Measurements from ENCODE around the gene BCDIN3D.
"Not testable (repeated sequence)": the region's sequence is repeated elsewhere in the genome, so short reads cannot be mapped to it uniquely, and the experiment has no call there.

BCDIN3D gene

DNA sequence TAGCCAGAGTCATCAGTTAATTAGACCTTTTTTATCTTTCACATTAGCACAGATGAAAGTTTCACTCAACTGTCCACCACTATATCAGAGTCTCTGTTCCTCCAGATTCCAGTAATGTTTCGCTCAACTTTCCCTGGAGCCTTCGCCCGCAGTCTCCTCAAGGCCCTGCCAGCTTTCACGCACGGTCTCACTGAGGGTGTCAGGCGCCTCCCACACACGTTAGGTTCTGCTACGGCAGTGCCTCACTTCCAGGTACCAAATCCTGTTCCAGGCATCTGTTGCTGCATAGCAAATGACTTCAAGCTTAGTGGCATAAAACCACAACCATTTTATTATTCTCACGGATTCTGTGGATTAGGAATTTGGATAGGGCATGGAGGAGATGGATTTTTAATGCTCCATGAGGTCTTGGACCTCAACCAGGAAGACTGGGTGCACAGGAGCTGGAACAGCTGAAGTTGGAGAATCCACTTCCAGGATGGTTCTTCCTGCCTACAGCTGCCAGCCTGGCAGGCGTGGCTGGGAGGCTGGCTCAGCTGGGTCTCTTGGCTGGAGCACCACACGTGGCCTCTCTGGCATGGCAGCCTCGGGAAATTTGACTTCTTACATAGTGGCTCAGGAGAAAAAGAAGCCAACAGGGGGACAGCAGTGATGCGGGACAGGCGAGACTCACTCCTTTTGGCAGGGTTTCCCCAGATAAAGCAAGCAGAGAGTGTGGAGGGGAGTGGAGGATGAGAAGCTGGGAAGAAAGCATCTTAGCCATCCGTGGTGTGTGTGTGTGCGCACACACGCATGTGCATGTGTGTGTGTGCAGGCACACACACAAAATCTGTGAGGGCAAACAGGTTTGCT is 21.3 kb upstream of the BCDIN3D start:
- peak in 5 of 56 donors; percentile 15 to 56 (median 31) for DNase-seq

DNA sequence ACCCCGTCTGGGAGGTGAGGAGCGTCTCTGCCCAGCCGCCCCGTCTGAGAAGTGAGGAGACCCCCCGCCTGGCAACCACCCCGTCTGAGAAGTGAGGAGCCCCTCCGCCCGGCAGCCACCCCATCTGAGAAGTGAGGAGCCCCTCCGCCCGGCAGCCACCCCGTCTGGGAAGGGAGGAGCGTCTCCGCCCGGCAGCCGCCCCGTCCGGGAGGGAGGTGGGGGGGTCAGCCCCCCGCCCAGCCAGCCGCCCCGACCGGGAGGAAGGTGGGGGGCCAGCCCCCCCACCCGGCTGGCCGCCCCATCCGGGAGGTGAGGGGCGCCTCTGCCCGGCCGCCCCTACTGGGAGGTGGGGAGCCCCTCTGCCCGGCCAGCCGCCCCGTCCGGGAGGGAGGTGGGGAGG is 18.0 kb upstream of the BCDIN3D start:
- DNase-seq = not testable (repeated sequence)

DNA sequence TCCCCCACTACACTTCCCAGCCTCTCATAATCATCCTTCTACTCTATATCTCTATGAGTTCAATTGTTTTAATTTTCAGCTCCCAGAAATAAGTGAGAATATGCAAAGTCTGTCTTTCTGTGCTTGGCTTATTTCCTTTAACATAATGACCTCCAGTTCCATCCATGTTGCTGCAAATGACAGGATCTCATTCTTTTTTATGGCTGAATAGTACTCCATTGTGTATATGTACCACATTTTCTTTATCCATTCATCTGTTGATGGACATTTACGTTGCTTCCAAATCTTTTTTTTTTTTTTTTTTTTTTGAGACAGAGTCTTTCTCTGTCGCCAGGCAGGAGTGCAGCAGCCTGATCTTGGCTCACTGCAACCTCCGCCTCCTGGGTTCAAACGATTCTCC is 13.0 kb upstream of the BCDIN3D start:
- DNase-seq = not testable (repeated sequence)

DNA sequence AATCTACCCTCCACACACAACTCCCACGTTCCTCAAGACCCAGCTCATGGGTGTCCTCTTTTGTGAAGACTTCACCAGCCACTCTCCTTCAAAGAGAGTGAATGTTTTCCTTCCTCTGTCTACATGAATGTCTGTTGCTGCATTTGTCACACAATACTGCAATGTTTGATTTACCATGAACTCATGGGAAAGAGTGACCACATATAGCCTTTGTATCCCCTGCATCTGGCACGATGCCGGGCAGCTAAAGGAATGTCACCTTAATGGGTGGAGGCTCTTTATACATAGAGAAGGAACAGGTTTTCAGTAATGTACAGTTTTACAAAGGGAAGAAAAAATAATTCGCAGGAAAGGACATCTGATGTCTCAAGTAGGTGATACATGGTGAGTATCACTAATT is 12.1 kb upstream of the BCDIN3D start:
- no peak for DNase-seq

DNA sequence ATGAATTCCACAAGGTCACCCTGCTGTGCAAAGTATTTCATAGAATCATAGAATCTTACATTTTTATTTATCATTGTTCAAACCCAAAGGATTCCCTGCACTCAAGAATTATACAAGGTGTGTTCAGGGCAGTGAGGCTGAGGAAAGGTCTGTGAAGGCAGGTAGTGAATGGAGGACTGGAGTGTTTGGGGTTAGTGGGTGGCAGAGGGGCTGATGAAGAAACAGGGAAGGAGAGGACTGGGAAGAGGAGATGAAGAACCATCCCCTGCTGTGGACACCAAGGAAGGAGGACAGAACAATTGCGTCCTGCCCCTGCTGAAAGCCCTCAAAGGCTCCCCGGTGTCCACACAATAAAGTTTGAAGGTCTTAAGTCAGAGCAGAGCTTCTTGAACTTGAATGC is 10.8 kb upstream of the BCDIN3D start:
- DNase-seq = no peak

DNA sequence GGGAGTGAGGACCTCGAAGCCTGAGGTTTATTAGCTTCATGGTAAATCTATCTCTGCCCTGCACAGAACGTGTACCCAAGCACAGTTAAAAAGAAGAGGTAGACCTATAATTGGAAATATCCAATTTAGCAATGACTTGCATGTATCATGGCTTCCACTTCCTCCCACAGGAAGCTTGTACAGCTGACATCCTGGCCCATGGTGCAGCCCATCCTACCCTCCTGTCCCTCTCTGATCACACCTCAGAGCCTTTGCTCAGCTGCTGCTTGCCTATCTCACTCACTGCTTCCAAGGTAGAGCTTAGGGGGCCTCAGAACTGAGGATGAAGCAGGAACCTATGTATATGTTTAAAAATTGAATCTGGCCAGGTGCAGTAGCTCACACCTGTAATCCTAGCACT is 4.3 kb upstream of the BCDIN3D start:
- no peak for DNase-seq

DNA sequence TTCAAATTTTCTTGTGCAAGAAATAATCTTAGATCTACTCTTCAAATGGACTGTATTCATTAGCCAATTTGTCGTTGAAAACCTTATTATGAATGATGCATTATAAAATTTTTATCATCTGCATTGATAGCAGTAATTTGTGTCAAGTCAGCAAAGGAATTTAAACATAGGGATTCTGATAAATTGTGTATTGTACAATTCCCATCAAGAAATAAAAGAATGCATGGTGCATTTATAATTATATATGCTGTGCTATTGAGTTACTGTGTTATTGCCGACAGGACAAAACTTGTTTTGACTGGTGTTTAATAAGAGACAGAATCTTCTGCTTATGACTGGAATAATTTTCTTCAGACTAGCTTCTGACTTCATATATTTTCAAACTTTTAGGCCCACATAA is 3.1 kb upstream of the BCDIN3D start:
- DNase-seq = no peak

DNA sequence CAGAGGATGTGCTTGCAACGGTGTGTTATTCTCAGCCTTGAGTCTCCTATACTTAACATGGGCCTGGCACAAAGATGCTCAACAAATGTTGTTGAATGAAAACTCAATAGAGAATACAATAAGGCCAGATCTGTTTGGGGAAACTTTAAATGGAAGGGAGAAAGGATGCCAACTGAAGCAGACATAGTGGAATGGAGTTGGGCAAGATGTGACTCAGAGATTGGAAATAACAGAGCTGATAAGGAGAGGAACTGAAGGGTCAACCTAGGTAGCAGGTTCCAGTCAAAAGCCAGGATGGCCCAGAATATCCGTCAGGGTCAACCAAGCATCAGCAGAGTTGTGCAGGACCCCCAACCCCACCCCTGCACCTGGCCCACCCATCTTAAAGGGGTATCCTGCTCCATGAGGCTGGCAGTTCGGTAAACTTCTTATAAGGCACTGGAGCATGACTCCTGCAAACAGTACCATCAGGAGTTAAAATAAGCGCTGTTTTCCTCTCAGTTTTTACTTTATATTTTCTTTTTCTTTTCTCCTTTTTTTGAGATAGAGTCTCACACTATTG is 1.1 kb upstream of the BCDIN3D start:
- DNase-seq = no peak

DNA sequence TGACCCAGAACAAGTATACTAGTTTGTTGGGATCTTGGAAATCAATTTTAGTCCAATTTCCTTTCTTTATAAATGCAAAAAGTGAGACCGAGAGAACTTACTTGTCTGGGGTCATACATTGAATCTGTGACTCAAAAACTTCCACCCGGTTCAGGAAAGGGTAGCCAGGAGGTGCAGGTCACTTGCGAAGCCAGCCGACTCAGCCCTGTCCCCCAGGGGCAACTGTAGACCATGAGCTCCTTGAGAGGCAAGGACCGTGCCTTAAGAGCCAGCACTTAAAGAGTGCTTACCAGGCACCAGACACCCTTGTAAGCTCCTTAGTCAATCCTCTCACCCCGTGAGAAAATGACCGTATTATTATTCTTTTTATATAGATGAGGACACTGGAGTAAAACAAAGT is 505 bp upstream of the BCDIN3D start:
- DNase-seq = no peak

DNA sequence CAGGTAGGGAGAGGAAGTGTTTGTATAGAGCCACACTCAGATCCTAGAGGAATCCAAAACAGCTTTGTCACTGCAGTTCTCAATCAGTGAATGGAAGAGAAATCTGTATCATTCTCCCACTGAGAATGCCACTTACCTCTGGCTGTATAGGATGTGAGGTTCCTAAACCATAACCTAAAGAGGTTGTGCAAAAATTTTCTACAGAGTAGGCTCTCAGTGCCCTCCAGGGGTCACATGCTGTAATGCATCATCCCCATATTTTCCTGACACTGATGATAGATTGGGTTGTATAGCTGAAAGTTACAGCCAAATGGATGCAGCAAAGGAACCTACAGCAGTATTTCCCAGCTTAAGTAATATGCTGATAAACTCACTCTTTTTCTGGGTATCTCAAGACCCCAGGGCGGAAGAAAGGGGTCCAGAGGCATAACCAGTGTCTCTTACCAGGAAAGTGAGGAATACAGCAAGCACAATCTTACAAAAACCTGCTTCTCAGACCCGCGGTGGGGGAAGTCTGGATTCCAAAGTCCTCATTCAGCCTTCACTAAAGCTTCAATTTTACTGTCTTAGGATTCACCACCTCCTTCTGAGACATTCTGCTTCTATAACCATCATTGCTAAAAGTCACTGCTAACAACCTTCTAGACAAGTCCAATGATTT is 3.8 kb downstream of the BCDIN3D start:
- peak in 10 of 56 donors; percentile 2 to 44 (median 4) for DNase-seq

DNA sequence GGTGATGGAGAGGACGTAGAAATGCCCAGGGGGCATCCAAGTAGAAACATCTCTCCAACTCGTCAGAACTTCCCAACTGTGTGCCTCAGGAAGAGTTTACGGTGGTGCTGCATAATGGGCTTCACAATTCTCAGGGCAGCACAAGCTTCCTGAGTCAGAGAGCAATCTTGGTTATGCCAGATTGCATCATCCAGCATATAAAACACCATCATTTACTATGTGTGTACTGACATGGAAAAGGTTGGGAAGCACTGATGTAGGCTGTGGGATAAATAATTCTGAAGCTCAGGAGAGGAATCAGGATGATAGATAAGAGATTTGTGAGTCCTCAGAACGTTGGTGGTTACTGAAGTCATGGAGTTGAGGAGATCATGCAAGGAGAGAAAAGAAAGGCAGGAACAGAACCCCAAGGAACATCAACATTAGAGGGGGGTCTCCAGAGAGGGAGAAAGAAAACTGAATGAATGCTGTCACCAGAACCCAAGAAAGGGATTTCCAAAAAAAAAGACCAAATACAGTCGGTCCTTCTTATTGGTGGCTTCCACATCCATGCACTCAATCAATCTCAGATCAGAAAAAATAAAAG is 10.0 kb downstream of the BCDIN3D start:
- no peak for DNase-seq

DNA sequence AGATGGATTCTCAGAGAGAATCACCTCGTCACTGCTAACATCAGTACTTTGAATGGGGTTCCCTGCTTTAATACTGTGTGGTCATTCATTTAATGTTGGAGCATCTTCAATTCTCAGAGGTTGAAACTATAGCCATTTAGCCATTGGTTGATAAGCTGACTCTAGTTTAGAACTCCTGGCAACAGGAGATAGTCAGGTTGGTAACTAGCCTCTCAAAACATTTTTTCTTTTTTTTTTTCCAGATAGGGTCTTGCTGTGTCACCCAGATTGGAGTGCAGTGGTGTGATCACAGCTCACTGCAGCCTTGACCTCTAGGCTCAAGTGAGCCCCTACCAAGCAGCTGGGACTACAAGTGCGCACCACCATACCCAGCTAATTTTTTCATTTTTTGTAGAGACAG is 11.2 kb downstream of the BCDIN3D start:
- no peak for DNase-seq

DNA sequence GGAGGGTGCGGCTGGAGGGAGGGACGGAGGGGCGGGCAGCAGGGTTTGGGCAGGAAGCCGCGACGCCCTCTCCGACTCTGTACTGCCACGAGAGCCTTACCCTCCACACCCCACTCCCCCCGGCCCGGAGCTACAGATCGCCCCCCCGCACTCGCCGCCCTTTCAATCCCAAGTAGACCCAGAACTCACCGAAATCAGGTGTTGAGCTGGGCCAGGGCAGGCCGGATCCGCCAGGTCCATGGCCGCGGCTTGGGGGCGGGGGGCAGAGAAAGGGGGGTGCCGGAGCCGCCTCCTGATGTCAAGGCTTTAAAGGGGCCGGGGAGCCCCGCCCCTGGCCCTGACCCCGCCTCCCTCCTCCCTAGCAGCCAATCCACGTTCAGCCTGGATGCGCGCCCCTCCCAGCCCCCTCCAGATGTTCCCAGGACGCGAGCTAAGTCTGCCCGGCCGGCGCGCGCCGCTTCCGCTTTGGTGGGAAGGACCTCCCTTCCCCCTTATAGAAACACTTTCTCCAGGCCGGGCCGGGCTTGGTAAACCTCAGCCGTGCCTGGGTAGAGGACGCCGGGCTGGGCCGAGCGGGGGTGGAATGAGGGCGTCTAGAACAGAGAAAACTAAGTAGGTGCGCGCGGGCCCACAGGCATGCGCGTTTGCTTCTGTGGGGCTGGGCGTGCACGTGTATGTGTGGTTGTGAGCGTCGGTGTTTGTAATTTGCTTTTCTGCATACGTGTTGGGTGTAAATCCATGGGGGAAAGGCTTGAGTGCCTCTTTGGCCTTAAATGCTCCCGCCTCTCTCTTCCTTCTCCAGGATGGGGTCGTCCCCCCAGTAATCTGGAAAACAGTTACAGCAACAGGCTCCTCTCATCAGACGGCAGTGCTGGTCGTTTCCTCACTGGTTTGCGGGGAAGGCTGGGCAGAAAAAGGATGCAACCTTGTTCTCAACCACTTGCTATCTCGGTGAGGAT is 14.5 kb downstream of the BCDIN3D start, which contains the start of gene NCKAP5L:
Gene NCKAP5L (minus strand): TSS at position 281 of the 959 bp plus-strand sequence. CDS start 24,369 bp downstream, outside the sequence.
- peak in 55 of 56 donors; percentile 69 to 96 (median 90) for DNase-seq

DNA sequence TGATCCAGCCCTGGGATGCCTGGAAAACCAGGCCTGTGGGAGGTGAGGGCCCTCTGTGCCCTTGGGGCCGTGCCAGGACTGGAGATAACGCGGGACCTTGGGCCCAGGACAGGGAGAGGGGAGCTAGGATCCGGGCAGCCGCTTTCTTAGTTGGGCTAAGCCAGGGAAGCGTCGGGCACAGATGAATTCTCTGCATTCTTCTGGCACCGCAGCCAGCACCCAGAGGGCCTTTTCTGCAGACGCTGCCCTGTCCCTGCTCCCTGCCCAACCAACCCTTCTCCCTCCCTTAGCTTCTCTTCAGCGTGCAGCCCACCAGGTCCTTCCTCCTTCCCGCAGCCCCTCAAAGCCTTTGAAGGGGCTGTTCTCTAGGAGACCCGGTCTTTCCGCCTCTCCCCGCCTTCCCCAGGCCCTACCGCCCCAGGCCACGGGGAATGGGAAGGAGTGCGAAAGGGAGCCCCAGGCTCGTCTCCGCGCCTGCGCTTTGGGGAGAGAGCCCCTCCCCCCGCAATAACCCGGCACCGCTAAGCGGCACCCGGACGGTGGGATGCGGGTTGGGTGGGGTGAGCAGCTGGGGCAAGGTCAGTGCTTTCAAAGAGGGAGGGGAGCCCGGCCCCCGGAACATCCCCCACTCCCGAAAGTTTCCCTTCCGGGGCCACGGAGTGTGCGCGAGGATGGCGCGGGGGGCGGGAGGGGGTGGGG is 15.4 kb downstream of the BCDIN3D start:
- peak in 42 of 56 donors; percentile 36 to 83 (median 62) for DNase-seq

DNA sequence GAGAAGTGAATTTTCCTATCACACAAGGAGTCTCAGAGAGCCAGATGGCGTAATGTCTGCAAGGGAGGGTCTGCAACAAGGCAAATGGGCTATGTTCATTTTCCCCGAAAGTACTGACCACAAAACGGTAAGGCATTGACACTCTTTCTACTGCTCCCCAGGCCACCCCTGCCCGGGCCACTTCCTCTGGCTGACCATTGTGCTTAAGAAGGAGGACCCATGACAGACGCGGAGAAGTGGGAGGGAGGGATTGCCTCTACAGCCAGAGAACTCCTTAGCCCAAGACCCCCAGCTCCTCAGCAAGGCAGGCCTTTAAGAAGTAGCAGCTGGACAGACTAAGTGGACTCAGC is 15.9 kb downstream of the BCDIN3D start:
- DNase-seq = no peak

DNA sequence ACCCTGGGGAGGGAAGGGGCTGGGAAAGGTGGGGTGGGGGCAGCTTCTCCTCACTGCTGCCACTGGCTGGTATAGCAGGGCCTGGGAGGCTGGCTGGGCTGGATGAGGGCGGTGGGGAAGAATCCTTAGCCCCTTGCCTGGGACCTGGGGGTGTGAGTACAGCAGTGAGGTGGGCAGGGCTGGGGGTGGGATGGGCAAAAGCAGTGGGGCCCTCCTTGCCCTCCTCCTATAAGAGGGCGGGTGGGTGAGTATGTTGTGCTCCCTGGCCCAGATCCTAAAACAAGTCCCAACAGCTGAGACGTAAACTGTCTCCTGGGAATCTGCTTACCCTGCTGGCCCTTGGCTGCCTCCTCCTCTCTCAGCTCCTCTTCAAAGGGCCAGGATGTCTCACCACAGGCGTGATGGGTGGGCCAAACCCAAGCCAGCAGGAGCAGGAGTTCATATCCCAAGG is 16.9 kb downstream of the BCDIN3D start:
- DNase-seq = no peak

DNA sequence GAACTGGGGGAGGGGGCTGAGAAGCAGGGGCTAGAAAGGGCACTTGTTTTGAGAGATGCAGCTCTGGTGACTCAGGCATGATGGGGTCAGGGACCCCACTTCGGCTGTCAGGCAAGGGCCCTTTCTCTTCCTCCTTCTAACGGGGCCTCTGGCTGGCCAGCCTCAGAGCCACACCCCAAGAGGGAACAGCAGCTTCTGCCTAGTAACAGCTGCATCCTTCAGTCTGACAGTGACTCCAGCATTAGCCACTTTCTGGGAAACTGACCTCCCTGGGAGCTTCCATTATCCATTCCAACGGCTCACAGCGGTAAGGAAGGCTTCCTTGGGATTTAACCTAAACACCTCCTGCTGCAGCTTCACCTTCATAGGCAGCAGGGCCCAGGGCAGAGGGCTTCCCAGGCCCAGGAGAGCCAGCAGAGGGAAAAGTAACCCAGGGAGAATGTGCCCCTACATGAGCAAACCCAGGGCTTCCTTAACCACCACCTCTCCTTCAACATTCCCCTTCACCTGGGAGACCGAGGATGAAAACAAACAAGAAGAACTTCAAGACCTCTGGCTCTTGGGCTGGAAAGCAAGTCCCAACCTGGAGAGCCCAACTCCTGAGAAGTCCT is 17.4 kb downstream of the BCDIN3D start:
- peak in 10 of 56 donors; percentile 7 to 54 (median 19) for DNase-seq

DNA sequence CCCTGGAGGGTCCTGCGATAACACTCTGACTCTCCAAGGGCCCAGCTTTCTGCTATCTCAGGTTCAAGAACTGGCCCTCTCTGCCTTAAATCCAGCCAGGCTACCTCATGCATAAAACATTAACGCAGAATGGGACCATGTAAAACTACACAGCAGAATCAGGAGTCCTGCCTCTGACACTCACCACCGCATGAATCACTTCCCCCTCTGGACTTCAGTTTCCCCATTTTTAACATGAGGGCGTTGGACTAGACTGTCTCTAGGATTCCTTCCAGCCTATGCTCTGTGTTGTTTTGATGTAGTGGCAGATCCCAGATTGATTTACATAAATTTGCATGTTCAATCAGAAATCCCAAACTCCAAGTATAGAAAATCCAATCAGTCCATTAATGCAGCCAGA is 18.0 kb downstream of the BCDIN3D start:
- peak in 3 of 56 donors; percentile 15 to 22 (median 17) for DNase-seq

DNA sequence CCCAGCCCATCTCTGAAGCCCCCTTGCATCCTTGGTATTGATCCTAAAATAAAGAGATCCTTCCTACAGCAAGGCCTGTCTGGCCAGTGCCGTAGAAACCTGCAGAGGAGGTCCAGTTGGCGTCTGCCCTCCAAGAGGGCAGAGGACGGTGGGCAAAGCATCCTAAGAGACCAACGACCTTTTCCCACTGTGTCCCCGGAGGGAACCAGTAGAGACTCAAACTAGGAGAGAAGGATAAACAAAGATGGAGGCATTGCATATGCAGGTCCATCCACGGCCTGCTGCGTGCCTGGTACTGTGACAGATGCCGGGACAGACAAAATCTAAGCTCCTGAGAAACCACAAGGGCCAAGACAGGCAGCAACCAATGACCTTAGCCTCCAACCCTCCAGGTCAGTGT is 18.5 kb downstream of the BCDIN3D start:
- DNase-seq = no peak

DNA sequence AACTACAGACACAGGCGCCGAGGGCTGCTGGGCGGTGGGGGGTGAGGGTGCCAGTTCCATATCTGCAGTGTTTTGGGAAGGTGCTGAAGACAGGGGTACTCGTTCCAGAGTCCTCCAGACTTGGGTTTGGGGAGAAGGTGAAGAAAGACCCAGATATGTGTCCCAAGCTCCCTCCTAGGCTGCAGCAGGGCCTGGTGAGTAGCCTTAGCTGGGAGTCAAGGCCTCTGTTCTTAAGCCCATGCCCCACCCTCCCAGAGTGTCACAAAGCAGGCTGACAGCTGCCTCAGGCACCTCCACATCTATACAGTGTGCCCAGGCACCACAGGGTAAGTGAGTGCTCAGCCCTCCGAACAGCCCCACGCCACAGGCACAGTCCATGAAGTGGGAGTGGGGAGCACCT is 19.0 kb downstream of the BCDIN3D start:
- DNase-seq = no peak

Data from amygdala (tissue), 56 donors.